HG02623 (cell line): ENCODE data around the gene CDK5R1.

Experiments
- ATAC-seq: cut with Tn5 transposase; IDR thresholded peaks from one replicate; pipeline ENCODE4 v1.9.1; 2021; ENCODE audit warnings: moderate library complexity; ENCODE audit not compliant: unreplicated experiment

Gene CDK5R1

GRCh38 chr17:32492264-32492589, 5.4 kb downstream of the CDK5R1 start:
- no peak for ATAC-seq

- no peak for ATAC-seq
These were observed 6.0 kb downstream of the CDK5R1 start for GRCh38 chr17:32492648-32493289.

- no peak for ATAC-seq
These were observed 6.8 kb downstream of the CDK5R1 start for GRCh38 chr17:32493571-32493970.

GRCh38 chr17:32493976-32494513, 7.3 kb downstream of the CDK5R1 start:
- no peak for ATAC-seq

- ATAC-seq: no peak
These were observed 8.0 kb downstream of the CDK5R1 start for GRCh38 chr17:32494621-32495358.

- ATAC-seq: no peak
These were observed 8.8 kb downstream of the CDK5R1 start for GRCh38 chr17:32495359-32496231.

- ATAC-seq: no peak
These were observed 9.7 kb downstream of the CDK5R1 start for GRCh38 chr17:32496395-32497073.

- ATAC-seq: no peak
These were observed 10.8 kb downstream of the CDK5R1 start for GRCh38 chr17:32497431-32498205.

- no peak for ATAC-seq
These were observed 11.6 kb downstream of the CDK5R1 start for GRCh38 chr17:32498391-32498790.

- no peak for ATAC-seq
These were observed 15.2 kb downstream of the CDK5R1 start for GRCh38 chr17:32502013-32502412.

GRCh38 chr17:32502710-32503109, 15.9 kb downstream of the CDK5R1 start:
- no peak for ATAC-seq

GRCh38 chr17:32503251-32504165, 16.7 kb downstream of the CDK5R1 start:
- peak; percentile 77 for ATAC-seq

GRCh38 chr17:32504166-32504990, 17.6 kb downstream of the CDK5R1 start:
- ATAC-seq: no peak

- no peak for ATAC-seq
These were observed 22.1 kb downstream of the CDK5R1 start for GRCh38 chr17:32508926-32509325.

- ATAC-seq: no peak
These were observed 23.7 kb downstream of the CDK5R1 start for GRCh38 chr17:32510466-32510865.

- ATAC-seq: no peak
These were observed 25.5 kb downstream of the CDK5R1 start for GRCh38 chr17:32512328-32512727.

- ATAC-seq: no peak
These were observed 26.8 kb downstream of the CDK5R1 start for GRCh38 chr17:32513579-32513978.

GRCh38 chr17:32514606-32515005, 27.8 kb downstream of the CDK5R1 start:
- ATAC-seq: no peak
